ENCODE measurements around the gene DENND1B. TPM values are rescaled to one million over a fixed set of nuclear protein-coding genes. Genes with fewer than 3 reads are reported as not detected.

Gene DENND1B
- total RNA-seq, 1 experiment from 2014 or later = 9.6 TPM

DNA sequence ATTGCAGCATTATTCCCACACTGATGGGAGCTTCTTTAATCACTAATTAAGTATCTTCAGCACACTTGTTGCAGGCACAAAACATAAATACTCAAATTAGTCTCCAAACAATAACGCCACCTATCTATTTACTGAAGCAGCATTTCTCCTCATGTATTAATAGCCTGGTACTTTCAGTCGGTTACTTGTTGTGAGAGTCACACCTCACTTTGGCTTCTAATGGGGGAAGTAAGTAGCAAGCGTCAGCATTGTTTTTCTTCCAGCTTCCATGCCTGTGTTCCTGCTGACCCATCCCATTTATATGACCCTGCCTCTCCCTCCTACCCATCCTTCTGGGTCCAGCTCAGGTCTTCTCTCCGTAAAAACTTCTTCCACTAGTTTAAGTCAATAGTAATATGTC, 31.9 kb upstream of the DENND1B start:
- no peak for ATAC-seq
- Histone ChIP-seq H3K9ac (ENCODE audit: low read length) (no peak overlapping the region), H3K4me2 (ENCODE audit: low read length) (no peak overlapping the region), H3K9me2 (ENCODE audit: insufficient read depth) (no peaks in the 10 kb centered on the region), H3K27me3 (ENCODE audit: insufficient read depth, low read length) (no peaks in the 10 kb centered on the region), H3K36me3 (ENCODE audit: control insufficient read depth in 1 of 2, insufficient read depth in 2 of 2, low read length in 2 of 2) (no peaks in the 10 kb centered on the region), H3K79me2 (ENCODE audit: insufficient read depth, low read length) (no peaks in the 10 kb centered on the region), H2AFZ (ENCODE audit: low read depth, low read length, poor library complexity, severe bottlenecking) (no peak overlapping the region), H3K4me3 (replicated peaks in 1 of 2; ENCODE audit: low read depth in 1 of 2, low read length in 2 of 2) (no peak overlapping the region), H3K27ac (ENCODE audit: low read depth, low read length) (no peak overlapping the region), H3K4me1 (ENCODE audit: control insufficient read depth in 1 of 2, insufficient read depth in 2 of 2, low read length in 2 of 2) (no peaks in the 10 kb centered on the region), H3K9me3 (ENCODE audit: control insufficient read depth in 1 of 2, insufficient read depth in 1 of 2, low read depth in 1 of 2, low read length in 2 of 2) (no peaks in the 10 kb centered on the region), H4K20me1 (ENCODE audit: insufficient read depth) (no peaks in the 10 kb centered on the region)
- ChIA-PET CTCF (no interaction called here), POLR2A (no interaction called here), RAD21 (ENCODE audit: low non-redundant PET in 1 of 2, low total read pairs in 2 of 2, uncharacterized antibody in 2 of 2, unreplicated experiment in 2 of 2) (no interaction called here)
- no TSS peak for BruUV-seq (replicated peaks)
- TF ChIP-seq MAX (IDR thresholded peaks at IDR 0.05) (no peak), FOSL1 (IDR thresholded peaks at IDR 0.05; ENCODE audit: low read depth) (no peak)
- intact Hi-C loops (cut with micrococcal nuclease) = no loop called here
- DNase-seq (ENCODE audit: low read depth, low spot score) = no peak

GRCh38 chr1:197806718-197807117, 31.4 kb upstream of the DENND1B start:
- no peak overlapping the region for H3K4me2 ChIP-seq (ENCODE audit: low read length)
- no peak overlapping the region for H3K9ac ChIP-seq (ENCODE audit: low read length)
- no peaks in the 10 kb centered on the region for H3K79me2 ChIP-seq (ENCODE audit: insufficient read depth, low read length)
- H3K27me3 ChIP-seq (ENCODE audit: insufficient read depth, low read length) = no peaks in the 10 kb centered on the region
- intact Hi-C loops (cut with micrococcal nuclease) = no loop called here
- H3K9me3 ChIP-seq (ENCODE audit: control insufficient read depth in 1 of 2, insufficient read depth in 1 of 2, low read depth in 1 of 2, low read length in 2 of 2) = no peaks in the 10 kb centered on the region
- no peaks in the 10 kb centered on the region for H4K20me1 ChIP-seq (ENCODE audit: insufficient read depth)
- BruUV-seq (replicated peaks) = no TSS peak
- DNase-seq (ENCODE audit: low read depth, low spot score) (no peak), ATAC-seq (no peak)
- ChIA-PET CTCF (no interaction called here), RAD21 (ENCODE audit: low non-redundant PET in 1 of 2, low total read pairs in 2 of 2, uncharacterized antibody in 2 of 2, unreplicated experiment in 2 of 2) (no interaction called here), POLR2A (no interaction called here)
- no peak overlapping the region for H3K27ac ChIP-seq (ENCODE audit: low read depth, low read length)
- no peaks in the 10 kb centered on the region for H3K9me2 ChIP-seq (ENCODE audit: insufficient read depth)
- H3K36me3 ChIP-seq (ENCODE audit: control insufficient read depth in 1 of 2, insufficient read depth in 2 of 2, low read length in 2 of 2) = no peaks in the 10 kb centered on the region
- H2AFZ ChIP-seq (ENCODE audit: low read depth, low read length, poor library complexity, severe bottlenecking) = no peak overlapping the region
- no peak overlapping the region for H3K4me3 ChIP-seq (replicated peaks in 1 of 2; ENCODE audit: low read depth in 1 of 2, low read length in 2 of 2)
- no peaks in the 10 kb centered on the region for H3K4me1 ChIP-seq (ENCODE audit: control insufficient read depth in 1 of 2, insufficient read depth in 2 of 2, low read length in 2 of 2)
- no peak for TF ChIP-seq EZH2phosphoT487 (IDR thresholded peaks at IDR 0.05; ENCODE audit: borderline replicate concordance)
- no peak for TF ChIP-seq JUND (IDR thresholded peaks at IDR 0.05)
- TF ChIP-seq ZFX (IDR thresholded peaks at IDR 0.05) = no peak
- TF ChIP-seq RAD21 (IDR thresholded peaks at IDR 0.05; ENCODE audit: low read depth) = no peak

All from HCT116 (cell line).